Ishikawa (cell line): ENCODE results near the gene AK5.

ENCODE experiments used
- CEBPB ChIP-seq: IDR thresholded peaks from 2 replicates; pipeline ENCODE4 v1.6.1; 2012
- CREB1 ChIP-seq: IDR thresholded peaks from 2 replicates; pipeline ENCODE4 v1.6.1; 2012; ENCODE audit warnings: low read depth
- EGR1 ChIP-seq: IDR thresholded peaks from 2 replicates; pipeline ENCODE4 v1.6.1; 2012
- EP300 ChIP-seq: IDR thresholded peaks from 2 replicates; pipeline ENCODE4 v1.6.1; 2012; ENCODE audit warnings: borderline replicate concordance
- FOXM1 ChIP-seq: IDR thresholded peaks from 2 replicates; pipeline ENCODE4 v1.6.1; 2012; ENCODE audit warnings: low read depth, borderline replicate concordance
- MAX ChIP-seq: IDR thresholded peaks from 2 replicates; pipeline ENCODE4 v1.6.1; 2012
- NFIC ChIP-seq: IDR thresholded peaks from 2 replicates; pipeline ENCODE4 v1.6.1; 2012
- RAD21 ChIP-seq: IDR thresholded peaks from 2 replicates; pipeline ENCODE4 v1.6.1; 2012; ENCODE audit warnings: low read depth
- REST ChIP-seq: IDR thresholded peaks from 2 replicates; pipeline ENCODE4 v1.6.1; 2012; ENCODE audit warnings: low read depth, mild to moderate bottlenecking
- TAF1 ChIP-seq: IDR thresholded peaks from 2 replicates; pipeline ENCODE4 v1.6.1; 2012; ENCODE audit warnings: low read depth, mild to moderate bottlenecking
- TCF12 ChIP-seq: IDR thresholded peaks from 2 replicates; pipeline ENCODE4 v1.6.1; 2012; ENCODE audit warnings: low read depth
- TEAD4 ChIP-seq: IDR thresholded peaks from 2 replicates; pipeline ENCODE4 v1.6.1; 2012
- USF1 ChIP-seq: IDR thresholded peaks from 2 replicates; pipeline ENCODE4 v1.6.1; 2012
- YY1 ChIP-seq: IDR thresholded peaks from 2 replicates; pipeline ENCODE4 v1.6.1; 2012; ENCODE audit warnings: low read depth
- ZBTB7A ChIP-seq: IDR thresholded peaks from 2 replicates; pipeline ENCODE4 v1.6.1; 2012; ENCODE audit warnings: low read depth

AK5 gene

GRCh38 chr1:77467741-77468140 is 185.9 kb downstream of the AK5 start:
- no peak for TF ChIP-seq ZBTB7A
- no peak for TF ChIP-seq YY1
- TF ChIP-seq CEBPB = no peak
- TF ChIP-seq REST = no peak
- no peak for TF ChIP-seq EP300
- TF ChIP-seq TEAD4 = no peak
- TF ChIP-seq NFIC = no peak
- TF ChIP-seq TCF12 = no peak
- no peak for TF ChIP-seq TAF1

- TF ChIP-seq TAF1 (no peak), REST (no peak), TEAD4 (no peak), MAX (no peak), RAD21 (no peak), CEBPB (no peak), ZBTB7A (no peak), NFIC (no peak), YY1 (no peak)
Observed at GRCh38 chr1:77468257-77468948, 186.6 kb downstream of the AK5 start.

- no peak for TF ChIP-seq CREB1
- no peak for TF ChIP-seq TEAD4
- no peak for TF ChIP-seq TCF12
- no peak for TF ChIP-seq MAX
- no peak for TF ChIP-seq FOXM1
- no peak for TF ChIP-seq YY1
- TF ChIP-seq ZBTB7A = no peak
Observed at GRCh38 chr1:77468949-77469710, 187.3 kb downstream of the AK5 start.

- no peak for TF ChIP-seq REST
- no peak for TF ChIP-seq EGR1
- TF ChIP-seq TCF12 = no peak
- TF ChIP-seq TAF1 = no peak
- no peak for TF ChIP-seq NFIC
- no peak for TF ChIP-seq EP300
- no peak for TF ChIP-seq TEAD4
- TF ChIP-seq CREB1 = no peak
- no peak for TF ChIP-seq USF1
- no peak for TF ChIP-seq RAD21
- no peak for TF ChIP-seq MAX
Observed at GRCh38 chr1:77471691-77472090, 189.9 kb downstream of the AK5 start.

GRCh38 chr1:77473690-77474089 is 191.9 kb downstream of the AK5 start:
- TF ChIP-seq REST (no peak), CEBPB (no peak), TEAD4 (no peak), CREB1 (no peak), ZBTB7A (no peak), YY1 (no peak), NFIC (no peak)
